Measurements from ENCODE around the gene RNF220.

- TF ChIP-seq, protein P1, sequence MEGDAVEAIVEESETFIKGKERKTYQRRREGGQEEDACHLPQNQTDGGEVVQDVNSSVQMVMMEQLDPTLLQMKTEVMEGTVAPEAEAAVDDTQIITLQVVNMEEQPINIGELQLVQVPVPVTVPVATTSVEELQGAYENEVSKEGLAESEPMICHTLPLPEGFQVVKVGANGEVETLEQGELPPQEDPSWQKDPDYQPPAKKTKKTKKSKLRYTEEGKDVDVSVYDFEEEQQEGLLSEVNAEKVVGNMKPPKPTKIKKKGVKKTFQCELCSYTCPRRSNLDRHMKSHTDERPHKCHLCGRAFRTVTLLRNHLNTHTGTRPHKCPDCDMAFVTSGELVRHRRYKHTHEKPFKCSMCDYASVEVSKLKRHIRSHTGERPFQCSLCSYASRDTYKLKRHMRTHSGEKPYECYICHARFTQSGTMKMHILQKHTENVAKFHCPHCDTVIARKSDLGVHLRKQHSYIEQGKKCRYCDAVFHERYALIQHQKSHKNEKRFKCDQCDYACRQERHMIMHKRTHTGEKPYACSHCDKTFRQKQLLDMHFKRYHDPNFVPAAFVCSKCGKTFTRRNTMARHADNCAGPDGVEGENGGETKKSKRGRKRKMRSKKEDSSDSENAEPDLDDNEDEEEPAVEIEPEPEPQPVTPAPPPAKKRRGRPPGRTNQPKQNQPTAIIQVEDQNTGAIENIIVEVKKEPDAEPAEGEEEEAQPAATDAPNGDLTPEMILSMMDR (IDR thresholded peaks at IDR 0.05; ENCODE audit: extremely low read depth in 1 of 2, insufficient read depth in 1 of 2, low read depth in 1 of 2, low read length in 2 of 2) = no peak
- no peak for TF ChIP-seq POLR2A (IDR thresholded peaks at IDR 0.05; ENCODE audit: low read depth, low read length)
- no peak for TF ChIP-seq POLR2AphosphoS5 (IDR thresholded peaks at IDR 0.05; ENCODE audit: insufficient read depth, low read depth, low read length)
- TF ChIP-seq EZH2 (IDR thresholded peaks at IDR 0.05; ENCODE audit: borderline replicate concordance, low read depth, low read length, severe bottlenecking) = no peak
- TF ChIP-seq JUN (IDR thresholded peaks at IDR 0.05; ENCODE audit: borderline replicate concordance, insufficient read depth, insufficient read length, low read depth) = no peak
- TF ChIP-seq MAX (IDR thresholded peaks at IDR 0.05; ENCODE audit: insufficient read depth, insufficient read length) = no peak
- no peak for TF ChIP-seq FOS (IDR thresholded peaks at IDR 0.05; ENCODE audit: borderline replicate concordance, insufficient read depth, low read length)
- no peak for TF ChIP-seq MYC (IDR thresholded peaks at IDR 0.05; ENCODE audit: low read depth, low read length)
These were observed 154.3 kb downstream of the RNF220 start for GRCh38 chr1:44559330-44559729.
